Neural cell (in vitro differentiated cells): ENCODE data around the gene CCDC89. TPM values are rescaled to one million over a fixed set of nuclear protein-coding genes. Genes with fewer than 3 reads are reported as not detected.

Experiments used
- H2AFZ ChIP-seq: fragments of 200-600, 300-800 bp; sonication (generic), shearing (Covaris generic); 2 replicates; pipeline ENCODE4 v1.6.0; 2014; ENCODE audit warnings: low read depth, mild to moderate bottlenecking, antibody characterized with exemption, low read length, moderate library complexity
- H3F3A ChIP-seq: fragments of 200-600 bp; shearing (Covaris generic); 2 replicates; pipeline ENCODE4 v1.6.1; 2016; ENCODE audit warnings: mild to moderate bottlenecking, moderate library complexity, mixed read lengths, antibody characterized with exemption, low read length; ENCODE audit not compliant: insufficient read depth, poor library complexity, severe bottlenecking
- H3K27ac ChIP-seq: fragments of 200-600, 300-800 bp; sonication (generic), shearing (Covaris generic); 2 replicates; pipeline ENCODE4 v1.5.1; 2014; ENCODE audit warnings: mild to moderate bottlenecking, low read length, moderate library complexity
- H3K27me3 ChIP-seq: fragments of 300-800, 200-600 bp; sonication (generic), shearing (Covaris generic); 2 replicates; pipeline ENCODE4 v1.6.0; 2014; ENCODE audit warnings: mild to moderate bottlenecking, low read depth, low read length, moderate library complexity; ENCODE audit not compliant: insufficient read depth
- H3K36me3 ChIP-seq: fragments of 300-800, 200-600 bp; sonication (generic), shearing (Covaris generic); 2 replicates; pipeline ENCODE4 v1.5.1; 2014; ENCODE audit warnings: mild to moderate bottlenecking, antibody characterized with exemption, low read length, moderate library complexity; ENCODE audit not compliant: insufficient read depth
- H3K4me2 ChIP-seq: fragments of 300-800, 200-600 bp; sonication (generic), shearing (Covaris generic); 2 replicates; pipeline ENCODE4 v1.6.0; 2014; ENCODE audit warnings: mild to moderate bottlenecking, low read length
- H3K4me3 ChIP-seq: fragments of 300-800, 200-600 bp; sonication (generic), shearing (Covaris generic); 2 replicates; pipeline ENCODE4 v1.5.1; 2014; ENCODE audit warnings: mild to moderate bottlenecking, low read length, moderate library complexity
- H3K79me2 ChIP-seq: fragments of 200-600 bp; shearing (Covaris generic); replicated peaks from 2 replicates; pipeline ENCODE4 v1.6.0; 2014; ENCODE audit warnings: mild to moderate bottlenecking, low read length, moderate library complexity; ENCODE audit not compliant: insufficient read depth
- H3K9ac ChIP-seq: fragments of 300-800, 200-600 bp; sonication (generic), shearing (Covaris generic); 2 replicates; pipeline ENCODE4 v1.6.1; 2016; ENCODE audit warnings: mild to moderate bottlenecking, low read length, mixed read lengths
- H3K9me2 ChIP-seq: fragments of 200-600 bp; shearing (Covaris generic); 2 replicates; pipeline ENCODE4 v1.6.1; 2016; ENCODE audit warnings: mild to moderate bottlenecking, low read length, mixed read lengths; ENCODE audit not compliant: insufficient read depth
- H3K9me3 ChIP-seq: fragments of 200-600, 300-800 bp; sonication (generic), shearing (Covaris generic); 2 replicates; pipeline ENCODE4 v1.6.1; 2016; ENCODE audit warnings: mild to moderate bottlenecking, mixed run types, low read length, moderate library complexity, mixed read lengths
- H4K20me1 ChIP-seq: fragments of 200-600 bp; shearing (Covaris generic); 2 replicates; pipeline ENCODE4 v1.6.1; 2016; ENCODE audit warnings: mild to moderate bottlenecking, mixed run types; ENCODE audit not compliant: insufficient read depth
- CTCF ChIP-seq: fragments of 450-650 bp; IDR thresholded peaks from 2 replicates; pipeline ENCODE4 v1.5.1; 2014; ENCODE audit warnings: antibody characterized with exemption, mild to moderate bottlenecking, moderate library complexity; ENCODE audit not compliant: poor library complexity, severe bottlenecking
- EP300 ChIP-seq: fragments of 450-650 bp; conservative IDR thresholded peaks from 2 replicates; pipeline ENCODE4 v1.6.1; 2014; ENCODE audit warnings: antibody characterized with exemption, mild to moderate bottlenecking, moderate library complexity; ENCODE audit not compliant: poor library complexity, severe bottlenecking
- EZH2 ChIP-seq: fragments of 200-600, 300-800 bp; shearing (Covaris generic), sonication (generic); IDR thresholded peaks from 2 replicates; pipeline ENCODE4 v1.6.1; 2014; ENCODE audit warnings: antibody characterized with exemption, low read length, borderline replicate concordance, mild to moderate bottlenecking; ENCODE audit not compliant: insufficient read depth, poor library complexity, severe bottlenecking
- MXI1 ChIP-seq: fragments of 450-650 bp; conservative IDR thresholded peaks from 2 replicates; pipeline ENCODE4 v1.6.1; 2014; ENCODE audit warnings: antibody characterized with exemption, mild to moderate bottlenecking; ENCODE audit not compliant: poor library complexity, severe bottlenecking
- POLR2AphosphoS5 ChIP-seq: IDR thresholded peaks from 2 replicates; pipeline ENCODE4 v1.6.1; 2012
- RAD21 ChIP-seq: fragments of 450-650 bp; conservative IDR thresholded peaks from 2 replicates; pipeline ENCODE4 v1.6.1; 2014; ENCODE audit warnings: antibody characterized with exemption, mild to moderate bottlenecking, moderate library complexity
- REST ChIP-seq: IDR thresholded peaks from 2 replicates; pipeline ENCODE4 v1.6.1; 2012; ENCODE audit warnings: borderline replicate concordance
- SMC3 ChIP-seq: fragments of 450-650 bp; conservative IDR thresholded peaks from 2 replicates; pipeline ENCODE4 v1.6.1; 2014; ENCODE audit warnings: antibody characterized with exemption, mild to moderate bottlenecking, moderate library complexity; ENCODE audit not compliant: poor library complexity
- TAF1 ChIP-seq: IDR thresholded peaks from 2 replicates; pipeline ENCODE4 v1.6.1; 2012; ENCODE audit warnings: low read depth
- polyA plus RNA-seq: library from polyadenylated mRNA; depleted of rRNA; stranded (reverse); fragments of >200 nt; gene quantifications from 2 replicates; pipeline ENCODE4 v1.2.3, GENCODE V29; 2014

The CCDC89 gene
- polyA plus RNA-seq, 1 donor from 2014 or later: not detected

GRCh38 chr11:85698195-85698594 lies 12.2 kb upstream of the CCDC89 start:
- Histone ChIP-seq H3K79me2 (no peaks in the 10 kb centered on the region), H3K27me3 (no peaks in the 10 kb centered on the region), H3K4me2 (no peak overlapping the region), H3K4me3 (no peak overlapping the region), H3K9me2 (no peaks in the 10 kb centered on the region), H3K9ac (no peak overlapping the region), H3F3A (no peaks in the 10 kb centered on the region), H3K27ac (no peak overlapping the region), H3K9me3 (no peaks in the 10 kb centered on the region), H2AFZ (no peak overlapping the region), H4K20me1 (no peaks in the 10 kb centered on the region), H3K36me3 (no peaks in the 10 kb centered on the region)
- TF ChIP-seq TAF1: no peak
- TF ChIP-seq RAD21: no peak
- TF ChIP-seq SMC3: no peak
- TF ChIP-seq REST: no peak
- TF ChIP-seq EZH2: no peak
- TF ChIP-seq POLR2AphosphoS5: no peak
- TF ChIP-seq MXI1: no peak
- no peak for TF ChIP-seq CTCF
- TF ChIP-seq EP300: no peak

- no peak overlapping the region for H3K4me3 ChIP-seq
- no peaks in the 10 kb centered on the region for H3F3A ChIP-seq
- H3K27ac ChIP-seq: no peak overlapping the region
- H3K4me2 ChIP-seq: no peak overlapping the region
- no peak overlapping the region for H3K9ac ChIP-seq
- TF ChIP-seq CTCF (no peak), POLR2AphosphoS5 (no peak), RAD21 (no peak), REST (no peak), TAF1 (no peak), EP300 (no peak)
- H3K79me2 ChIP-seq: no peaks in the 10 kb centered on the region
- H3K9me2 ChIP-seq: no peaks in the 10 kb centered on the region
- no peak overlapping the region for H2AFZ ChIP-seq
- no peaks in the 10 kb centered on the region for H4K20me1 ChIP-seq
- H3K27me3 ChIP-seq: no peaks in the 10 kb centered on the region
- no peaks in the 10 kb centered on the region for H3K36me3 ChIP-seq
- no peaks in the 10 kb centered on the region for H3K9me3 ChIP-seq
Measured at GRCh38 chr11:85697747-85698146, 11.8 kb upstream of the CCDC89 start.
